Heart left ventricle (tissue), 13 donors: ENCODE results near the gene TDO2.

Experiments
- POLR2A ChIP-seq, 2 donors: fragments of 450-650 bp; IDR thresholded peaks; one replicate each; pipeline ENCODE4 v1.6.1; 2017; ENCODE audit warnings: antibody characterized with exemption in 2 of 2, mild to moderate bottlenecking in 2 of 2, moderate library complexity in 2 of 2
- TF ChIP-seq, protein P1 (sequence below), 12 donors: fragments of 200-600 bp; sonication (generic) in 4 of 12; IDR thresholded peaks; one replicate each; pipeline versions ENCODE4 v1.5.0 to v1.8.0; 2018 to 2022; ENCODE audit warnings: antibody characterized with exemption in 12 of 12, mild to moderate bottlenecking in 5 of 12
- donor health status: ischemic (EF 13 %, LVEDD 7.1; RV severe dilation, severe dysfunction).
- donor health status: DM: no; HTN: yes; CAD: no.
- donor health status: DM: no; HTN: no; CAD: no.
- donor health status: ischemic (EF 25% LVEDD 6.9; RV normal size, moderate dysfunction).
- donor health status: ischemic (EF 25% LVEDD 5.7; RV mildly dilated, moderate dysfunction).
- donor health status: ischemic (EF 35%, LVEDD 5.7; RV mildly dilated, moderate dysfunction).
- donor health status: nonischemic (EF 11% LVEDD 7.7; RV severe dilation, severe dysfunction).
- donor health status: DM: yes; HTN: yes; CAD: no.
- donor health status: PGD.
- donor health status: ischemic (EF 29% LVEDD 5.4; RV normal size, mild dysfunction).
- donor health status: nonischemic (EF 23%, LVEDD 6.1; RV moderate dilation, normal function).

DNA sequence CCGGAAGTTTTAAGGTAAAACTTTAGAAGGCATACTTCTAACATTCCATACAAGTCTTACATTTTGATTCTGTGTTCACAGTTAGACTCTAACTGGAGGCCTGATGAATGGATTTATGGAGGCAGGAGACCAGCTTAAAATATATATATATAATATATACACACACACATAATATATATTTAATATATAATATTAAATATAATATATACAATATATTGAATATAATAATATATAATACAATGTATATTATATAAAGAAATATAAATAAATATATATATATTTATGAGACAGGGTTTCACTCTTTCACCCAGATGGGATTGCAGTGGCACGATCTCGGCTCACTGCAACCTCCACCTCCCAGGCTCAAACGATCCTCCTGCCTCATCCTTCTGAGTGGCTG, 58.1 kb downstream of the TDO2 start:
- TF ChIP-seq POLR2A (IDR thresholded peaks at IDR 0.05): no peak
- TF ChIP-seq, protein P1, sequence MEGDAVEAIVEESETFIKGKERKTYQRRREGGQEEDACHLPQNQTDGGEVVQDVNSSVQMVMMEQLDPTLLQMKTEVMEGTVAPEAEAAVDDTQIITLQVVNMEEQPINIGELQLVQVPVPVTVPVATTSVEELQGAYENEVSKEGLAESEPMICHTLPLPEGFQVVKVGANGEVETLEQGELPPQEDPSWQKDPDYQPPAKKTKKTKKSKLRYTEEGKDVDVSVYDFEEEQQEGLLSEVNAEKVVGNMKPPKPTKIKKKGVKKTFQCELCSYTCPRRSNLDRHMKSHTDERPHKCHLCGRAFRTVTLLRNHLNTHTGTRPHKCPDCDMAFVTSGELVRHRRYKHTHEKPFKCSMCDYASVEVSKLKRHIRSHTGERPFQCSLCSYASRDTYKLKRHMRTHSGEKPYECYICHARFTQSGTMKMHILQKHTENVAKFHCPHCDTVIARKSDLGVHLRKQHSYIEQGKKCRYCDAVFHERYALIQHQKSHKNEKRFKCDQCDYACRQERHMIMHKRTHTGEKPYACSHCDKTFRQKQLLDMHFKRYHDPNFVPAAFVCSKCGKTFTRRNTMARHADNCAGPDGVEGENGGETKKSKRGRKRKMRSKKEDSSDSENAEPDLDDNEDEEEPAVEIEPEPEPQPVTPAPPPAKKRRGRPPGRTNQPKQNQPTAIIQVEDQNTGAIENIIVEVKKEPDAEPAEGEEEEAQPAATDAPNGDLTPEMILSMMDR (IDR thresholded peaks at IDR 0.05): no peak
